Effector memory CD8-positive, alpha-beta T cell (primary cell): ENCODE results near the gene CIB2.

Experiments used
- ATAC-seq: fragments of 150-1000 bp; cut with Tn5 transposase; replicated peaks from 2 replicates; pipeline ENCODE4 v1.10.0; 2021; ENCODE audit warnings: mild to moderate bottlenecking, moderate library complexity
- DNase-seq, 3 experiments: peaks; one replicate each; pipeline ENCODE4 v3.0.0; 2021
- H3K27ac Mint-ChIP-seq, 2 donors: one replicate each; pipeline ENCODE4 v1.8.0; 2022; ENCODE audit warnings: mild to moderate bottlenecking in 2 of 2, mixed read lengths in 2 of 2, moderate library complexity in 2 of 2
- H3K27me3 Mint-ChIP-seq, 2 donors: one replicate each; pipeline ENCODE4 v1.8.0; 2022; ENCODE audit warnings: mixed read lengths in 2 of 2
- H3K36me3 Mint-ChIP-seq: one replicate; pipeline ENCODE4 v1.8.0; 2022; ENCODE audit warnings: mild to moderate bottlenecking, moderate library complexity, mixed read lengths; ENCODE audit not compliant: insufficient read depth
- H3K4me1 Mint-ChIP-seq, 2 donors: one replicate each; pipeline ENCODE4 v1.8.0; 2022; ENCODE audit warnings: low read depth in 2 of 2, mixed read lengths in 2 of 2
- H3K4me3 Mint-ChIP-seq, 2 donors: one replicate each; pipeline ENCODE4 v1.8.0; 2022; ENCODE audit warnings: mild to moderate bottlenecking in 2 of 2, mixed read lengths in 2 of 2, moderate library complexity in 2 of 2
- H3K9me3 Mint-ChIP-seq, 2 donors: one replicate each; pipeline ENCODE4 v1.8.0; 2022; ENCODE audit warnings: mixed read lengths in 2 of 2

Gene CIB2

DNA sequence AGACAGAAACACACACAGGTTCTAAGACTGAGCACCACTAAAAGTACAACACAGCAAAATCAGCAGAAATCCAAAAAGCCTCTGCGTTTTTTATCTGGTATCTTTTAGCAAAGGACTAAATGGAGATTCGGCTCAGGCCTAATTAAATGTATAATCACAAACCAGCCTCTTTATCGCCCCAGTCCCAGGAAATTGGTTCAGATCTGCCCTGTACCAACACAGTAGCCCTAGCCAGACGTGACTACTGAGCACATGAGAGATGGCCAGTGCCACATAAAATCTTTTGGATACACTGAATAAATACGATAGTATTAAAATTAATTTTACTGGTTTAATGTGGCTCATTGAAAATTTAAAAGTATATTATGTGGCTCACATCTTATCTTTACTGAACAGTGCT lies 73.4 kb downstream of the CIB2 start:
- Mint-ChIP-seq H3K4me1 (peaks cover 51 to 80% of the 10 kb centered on the region in 2 donors), H3K4me3 (peak overlapping the region in 1 of 2 donors; percentile 44), H3K9me3 (no peaks in the 10 kb centered on the region), H3K27me3 (no peaks in the 10 kb centered on the region), H3K36me3 (peaks cover 15% of the 10 kb centered on the region), H3K27ac (peak overlapping the region in 1 of 2 donors; percentile 96)
- no peak for DNase-seq
- no peak for ATAC-seq

DNA sequence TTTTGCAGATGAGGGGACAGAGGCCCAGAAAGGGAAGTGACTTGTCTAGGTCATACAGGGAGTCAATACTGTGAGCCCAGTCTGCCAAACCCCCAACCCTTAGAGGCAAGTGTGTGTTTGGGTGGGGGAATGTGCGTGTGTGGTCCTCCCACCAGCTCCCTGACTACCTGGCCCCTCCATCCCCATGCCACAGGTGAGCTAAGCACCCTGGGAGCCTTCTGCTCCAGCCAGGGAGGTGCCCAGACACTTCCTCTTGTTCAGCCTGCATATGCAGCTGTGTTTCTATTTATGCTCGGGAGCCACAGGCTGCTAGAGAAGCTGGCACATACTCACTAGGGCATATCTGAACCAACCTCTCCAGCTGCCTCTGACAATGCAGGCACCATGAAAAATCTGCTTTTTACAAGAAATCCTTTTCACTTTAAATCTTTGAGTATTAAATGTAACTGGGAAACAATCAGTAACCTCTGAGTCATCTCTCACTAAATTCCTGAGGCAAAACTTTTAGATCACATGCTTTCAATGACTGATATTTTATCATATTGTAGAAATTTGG lies 74.5 kb downstream of the CIB2 start:
- Mint-ChIP-seq H3K36me3 (peaks cover 23% of the 10 kb centered on the region), H3K4me1 (peaks cover 57 to 81% of the 10 kb centered on the region in 2 donors), H3K27ac (peak overlapping the region; percentile 95 to 96), H3K27me3 (no peaks in the 10 kb centered on the region), H3K9me3 (no peaks in the 10 kb centered on the region), H3K4me3 (peak overlapping the region; percentile 40 to 66)
- ATAC-seq: peak; percentile 29
- no peak for DNase-seq

DNA sequence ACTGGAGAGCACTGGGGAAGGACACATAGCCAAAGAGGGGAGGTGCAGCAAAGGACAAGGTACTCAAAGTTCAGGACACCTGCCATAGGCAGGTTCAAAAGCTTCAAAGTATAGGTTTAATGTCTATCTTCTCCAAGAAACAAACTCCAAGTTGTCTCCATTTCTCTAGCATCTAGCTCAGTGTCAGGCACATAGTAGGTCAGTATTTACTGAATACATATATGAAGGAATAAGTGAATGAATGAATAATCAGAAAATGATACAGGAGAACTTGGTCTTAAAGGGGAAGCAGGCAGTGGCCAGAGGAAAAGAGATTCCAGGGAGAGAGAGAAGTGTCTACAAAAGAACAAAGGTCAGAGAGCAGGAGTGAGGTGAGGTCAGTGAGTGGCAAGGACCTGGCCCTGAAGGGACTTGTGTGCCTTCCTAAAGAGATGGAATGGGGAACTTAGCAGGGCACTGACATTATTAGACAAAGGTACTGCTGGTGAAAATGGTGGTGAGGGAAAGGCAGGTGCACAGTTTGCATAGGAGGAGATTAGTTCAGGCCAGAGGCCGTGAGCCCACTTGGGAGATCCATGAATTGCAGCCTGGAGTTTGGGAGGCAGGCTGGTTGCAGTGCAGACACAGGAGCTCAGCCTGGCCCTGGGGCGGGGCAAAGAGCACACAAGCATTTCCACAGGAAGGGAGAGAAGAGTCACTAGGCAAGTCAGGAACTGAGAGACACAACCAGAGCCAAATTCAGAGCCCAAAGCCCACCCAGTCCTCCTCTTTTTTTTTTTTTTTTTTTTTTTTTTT lies 75.1 kb downstream of the CIB2 start:
- ATAC-seq (peak; percentile 11), DNase-seq (no peak)
- peaks cover 62 to 86% of the 10 kb centered on the region in 2 donors for H3K4me1 Mint-ChIP-seq
- no peaks in the 10 kb centered on the region for H3K27me3 Mint-ChIP-seq
- peaks cover 24% of the 10 kb centered on the region for H3K36me3 Mint-ChIP-seq
- no peaks in the 10 kb centered on the region for H3K9me3 Mint-ChIP-seq
- H3K4me3 Mint-ChIP-seq: peak overlapping the region; percentile 40 to 66
- H3K27ac Mint-ChIP-seq: peak overlapping the region; percentile 95 to 96

DNA sequence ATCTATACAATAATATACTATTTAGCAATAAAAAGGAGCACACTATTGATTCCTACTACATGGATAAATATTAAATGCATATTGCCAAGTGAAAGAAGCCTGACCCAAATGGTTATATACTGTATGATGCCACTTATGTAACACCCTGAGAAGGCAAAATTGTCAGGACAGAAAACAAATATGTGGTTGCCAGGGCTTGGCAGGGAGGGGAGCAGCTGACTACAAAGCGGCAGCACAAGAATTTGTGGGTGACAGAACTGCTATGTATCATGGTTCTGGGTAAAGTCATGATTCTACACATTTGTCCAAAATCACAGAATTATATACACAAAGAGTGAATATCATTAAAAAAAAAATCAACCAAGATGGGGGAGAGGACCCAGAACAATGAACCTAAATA lies 76.3 kb downstream of the CIB2 start:
- ATAC-seq: peak; percentile 55
- peak; percentile 56 to 62 (median 58) for DNase-seq
- peaks cover 67 to 91% of the 10 kb centered on the region in 2 donors for H3K4me1 Mint-ChIP-seq
- peak overlapping the region; percentile 40 to 66 for H3K4me3 Mint-ChIP-seq
- H3K9me3 Mint-ChIP-seq: no peaks in the 10 kb centered on the region
- peaks cover 35% of the 10 kb centered on the region for H3K36me3 Mint-ChIP-seq
- no peaks in the 10 kb centered on the region for H3K27me3 Mint-ChIP-seq
- H3K27ac Mint-ChIP-seq: peak overlapping the region; percentile 95 to 96
